Cardiac septum (tissue), 1 donor: ENCODE data around the gene ANP32E. TPM values are rescaled to one million over a fixed set of nuclear protein-coding genes. Genes with fewer than 3 reads are reported as not detected.

Source experiments
- DNase-seq: peaks from one replicate; pipeline ENCODE4 v3.0.0-alpha.2; 2020; ENCODE audit warnings: low spot score
- intact Hi-C: fragments of 100-400 bp; cut with DNase I; formaldehyde crosslinking; loops from one replicate; pipeline ENCODE4 v1.14.0; 2022
- total RNA-seq: library from RNA; stranded (reverse); fragmentation: NEBNext Ultra II Directional; extraction: Animal tissue kit (Norgen Biotek cat#: 25700); gene quantifications from one replicate; pipeline ENCODE4 v1.2.1, GENCODE V29; 2021
- donor health status: DM: no; HTN: no; CAD: no.

ANP32E gene
- total RNA-seq, 1 donor from 2014 or later, result 55.3 TPM

DNA sequence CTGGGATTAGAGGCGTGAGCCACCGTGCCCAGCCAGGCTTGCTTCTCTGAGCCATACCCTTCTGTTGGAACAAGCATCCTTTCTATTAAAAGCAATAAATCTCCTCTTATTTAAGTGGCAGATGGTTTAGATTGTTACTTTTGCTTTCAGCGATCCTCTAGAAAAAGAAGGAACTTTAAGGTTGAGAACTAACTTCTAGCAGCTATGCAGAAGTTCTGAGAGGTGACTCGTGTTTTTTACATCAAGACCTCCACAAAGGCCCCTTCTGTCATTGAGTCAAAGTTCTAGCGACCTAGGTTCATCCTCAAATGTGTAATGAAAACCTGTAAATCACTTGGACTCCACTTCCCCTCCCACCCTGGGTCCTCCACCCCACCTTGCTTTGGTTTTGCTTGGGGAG, 55.4 kb downstream of the ANP32E start:
- intact Hi-C loops, result no loop called here
- DNase-seq, result no peak

DNA sequence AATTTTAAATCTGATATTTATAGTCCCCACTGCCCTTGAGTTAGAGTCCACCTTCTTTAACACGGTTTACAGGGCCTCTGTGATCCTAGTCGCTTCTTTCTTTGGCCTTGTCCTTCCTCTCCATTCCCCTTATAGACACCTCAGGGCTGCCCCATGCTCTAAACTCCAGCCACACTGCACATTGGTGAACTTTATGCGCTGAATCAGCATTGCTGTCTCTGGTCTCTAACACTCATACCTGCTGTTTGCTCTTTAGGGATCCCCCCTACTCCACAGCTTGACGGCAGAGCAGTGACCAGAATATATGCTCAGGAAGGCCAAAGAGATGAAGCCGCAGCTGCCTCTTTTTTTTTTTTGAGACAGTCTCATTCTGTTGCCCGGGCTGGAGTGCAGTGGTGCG, 56.0 kb downstream of the ANP32E start:
- DNase-seq, result no peak
- intact Hi-C loops, result no loop called here

DNA sequence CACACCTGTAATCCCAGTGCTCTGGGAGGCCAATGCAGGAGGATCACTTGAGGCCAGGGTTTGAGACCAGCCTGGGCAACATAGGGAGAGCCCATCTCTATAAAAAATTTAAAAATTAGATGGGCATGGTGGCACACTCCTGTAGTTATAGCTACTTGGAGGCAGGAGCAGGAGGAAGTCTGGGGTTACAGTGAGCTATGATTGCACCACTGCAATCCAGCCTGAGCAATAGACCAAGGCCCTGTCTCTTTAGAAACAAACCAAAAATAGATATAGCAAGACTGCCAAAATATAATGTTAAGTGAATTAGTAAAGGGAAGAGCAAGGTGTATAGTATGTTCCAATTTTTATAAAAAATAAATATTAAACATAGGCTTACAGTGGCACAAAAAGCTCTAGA, 57.4 kb downstream of the ANP32E start:
- no peak for DNase-seq
- intact Hi-C loops, result no loop called here

DNA sequence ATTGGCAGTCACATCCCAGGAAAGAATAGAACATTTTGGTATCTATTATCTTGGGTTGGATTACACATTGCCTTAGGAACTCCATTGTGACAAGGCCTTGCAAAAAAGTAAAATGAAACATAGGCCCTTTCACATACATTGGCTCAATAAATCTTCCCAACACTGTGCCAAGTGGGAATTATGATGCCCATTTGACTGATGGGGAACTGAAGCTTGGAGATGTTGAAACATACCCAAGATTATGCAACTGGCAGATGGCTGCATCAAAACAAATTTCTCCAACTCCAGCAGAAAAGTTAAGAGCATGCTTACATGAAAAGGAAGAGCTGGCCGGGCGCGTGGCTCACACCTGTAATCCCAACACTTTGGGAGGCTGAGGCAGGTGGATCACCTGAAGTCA, 59.3 kb downstream of the ANP32E start:
- DNase-seq, result no peak
- intact Hi-C loops, result no loop called here

DNA sequence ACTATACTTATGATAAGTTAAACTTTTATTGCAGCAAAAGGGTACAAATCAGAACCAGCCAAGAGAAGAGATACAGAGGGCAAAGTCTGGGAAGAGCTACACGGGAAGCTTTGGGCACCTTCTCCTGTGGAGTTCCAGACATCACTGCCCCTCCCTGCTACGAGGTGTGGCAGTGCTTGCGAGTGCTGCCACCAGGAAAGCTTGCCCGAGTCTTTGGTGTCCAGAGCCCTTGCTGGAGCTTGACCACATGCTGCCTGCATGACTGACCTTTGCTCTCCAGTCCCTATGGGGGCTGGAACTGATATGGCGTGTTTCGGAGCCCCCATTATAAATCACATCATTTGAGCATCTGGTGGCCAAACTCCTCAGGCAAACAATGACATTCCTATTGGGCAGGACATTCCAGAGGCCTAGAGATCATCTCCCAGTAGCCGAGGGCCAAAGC, 62.7 kb downstream of the ANP32E start:
- no peak for DNase-seq
- intact Hi-C loops, result no loop called here

DNA sequence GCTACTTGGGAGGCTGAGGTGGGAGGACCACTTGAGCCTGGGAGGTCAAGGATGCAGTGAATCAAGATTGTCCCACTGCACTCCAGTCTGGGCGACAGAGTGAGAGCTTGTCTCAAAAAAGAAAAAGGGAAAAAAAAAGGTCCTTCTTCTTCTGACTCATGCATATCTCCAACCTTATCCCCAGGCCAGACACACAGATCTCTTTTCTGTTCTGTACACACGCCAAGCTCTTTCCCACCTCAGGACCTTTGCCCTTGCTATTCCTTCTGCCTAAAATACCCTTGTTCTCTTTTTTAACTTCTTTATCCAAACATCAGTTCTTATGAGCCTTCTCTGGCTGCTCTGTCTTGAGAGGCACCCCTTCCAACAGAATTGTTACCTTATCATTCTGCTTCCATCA, 64.1 kb downstream of the ANP32E start:
- no peak for DNase-seq
- intact Hi-C loops, result no loop called here

DNA sequence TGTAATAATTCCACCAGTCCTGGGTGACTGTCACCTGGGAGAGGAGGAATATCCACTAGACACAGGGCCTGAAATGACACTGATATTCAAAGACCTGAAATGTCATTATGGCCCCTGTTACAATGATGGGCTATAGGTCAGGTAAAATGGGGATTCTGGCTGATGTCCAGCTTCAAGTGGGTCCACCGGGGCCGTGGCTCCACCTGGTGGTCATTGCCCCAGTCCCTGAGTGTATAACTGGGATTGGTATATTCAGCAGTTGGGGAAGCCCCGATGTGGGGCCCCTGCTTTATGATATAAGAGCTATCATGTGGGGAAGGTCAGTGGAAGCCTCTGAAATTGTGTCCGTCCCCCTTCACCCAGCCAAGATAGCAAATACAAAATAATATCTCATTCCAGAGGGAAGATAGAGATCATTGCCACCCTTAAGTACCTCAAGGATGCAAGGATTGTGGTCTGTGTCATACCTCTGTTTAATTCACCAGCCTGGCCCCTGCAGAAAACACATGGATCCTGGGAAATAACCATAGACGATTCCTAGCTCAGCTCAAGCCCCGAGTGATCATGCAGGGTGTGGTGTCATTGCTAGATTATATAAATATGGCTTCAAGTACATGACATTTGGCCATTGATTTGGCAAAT, 66.8 kb downstream of the ANP32E start:
- peak; percentile 86 for DNase-seq
- intact Hi-C loops, result loop anchor here (1.0 to 2.0 kb wide), 2 partner anchors 97 to 206 kb away; no protein-coding TSS in a partner anchor

Other genes starting within 250 kb of the ANP32E start
- 32.6 TPM for gene OTUD7B, start 225.4 kb downstream of the ANP32E start, total RNA-seq
- 71.6 TPM for gene VPS45, start 168.3 kb downstream of the ANP32E start, total RNA-seq
- gene PLEKHO1, start 86.2 kb downstream of the ANP32E start, total RNA-seq, result 88.8 TPM
- 0.51 TPM for gene CA14, start 21.7 kb upstream of the ANP32E start, total RNA-seq
- gene APH1A, start 32.9 kb upstream of the ANP32E start, total RNA-seq, result 57.3 TPM
- 11.9 TPM for gene C1orf54, start 36.7 kb upstream of the ANP32E start, total RNA-seq
- 10.0 TPM for gene CIART, start 46.4 kb upstream of the ANP32E start, total RNA-seq
- gene MRPS21, start 57.7 kb upstream of the ANP32E start, total RNA-seq, result 67.8 TPM
- gene PRPF3, start 85.4 kb upstream of the ANP32E start, total RNA-seq, result 24.5 TPM
- 23.5 TPM for gene RPRD2, start 128.0 kb upstream of the ANP32E start, total RNA-seq